PC-3 (cell line): ENCODE measurements around the gene VPS37D. TPM values are rescaled to one million over a fixed set of nuclear protein-coding genes. Genes with fewer than 3 reads are reported as not detected.
"Not testable (repeated sequence)": the region's sequence is repeated elsewhere in the genome, so short reads cannot be mapped to it uniquely, and the experiment has no call there.

Experiments
- ATAC-seq: fragments of 200-7000 bp; cut with Tn5 transposase; 2 replicates; pipeline ENCODE4 v1.9.1; 2020; ENCODE audit warnings: mild to moderate bottlenecking, moderate library complexity
- BruUV-seq: library from RNA; stranded (reverse); fragments of 400-500 nt; replicated peaks from 2 replicates; lab custom pipeline; 2021; lab: Mats Ljungman, UMichigan
- CTCF ChIA-PET: fragments of 300-600 bp; sonication (Branson Sonifier 250); formaldehyde crosslinking; loops from one replicate; lab custom pipeline; 2022; ENCODE audit warnings: antibody characterized with exemption; lab: Charles Lee
- POLR2A ChIA-PET: fragments of 300-600 bp; sonication (Branson Sonifier 250); formaldehyde crosslinking; loops from one replicate; lab custom pipeline; 2022; ENCODE audit warnings: antibody characterized with exemption; ENCODE audit not compliant: unreplicated experiment; lab: Charles Lee
- DNase-seq: peaks from one replicate; pipeline ENCODE4 v3.0.0-alpha.2; 2015
- H2AFZ ChIP-seq: fragments of 300-600 bp; sonication (generic); 2 replicates; pipeline ENCODE4 v1.6.0; 2016; ENCODE audit warnings: antibody characterized with exemption, low read length
- H3F3A ChIP-seq: fragments of 300-600 bp; sonication (generic); one replicate; pipeline ENCODE4 v1.6.0; 2017; ENCODE audit warnings: antibody characterized with exemption, low read length, control low read depth, mild to moderate bottlenecking; ENCODE audit not compliant: unreplicated experiment
- H3K27ac ChIP-seq: fragments of 300-600 bp; sonication (generic); 2 replicates; pipeline ENCODE4 v1.5.1; 2016; ENCODE audit warnings: mild to moderate bottlenecking, low read length
- H3K27me3 ChIP-seq: fragments of 300-600 bp; sonication (generic); 2 replicates; pipeline ENCODE4 v1.6.1; 2016; ENCODE audit warnings: low read length, mixed read lengths
- H3K36me3 ChIP-seq: fragments of 300-600 bp; sonication (generic); 2 replicates; pipeline ENCODE4 v1.6.1; 2016; ENCODE audit warnings: low read depth, mixed run types, low read length, mixed read lengths
- H3K4me1 ChIP-seq: fragments of 300-600 bp; sonication (generic); 2 replicates; pipeline ENCODE4 v1.5.1; 2016; ENCODE audit warnings: low read length; ENCODE audit not compliant: insufficient read depth
- H3K4me2 ChIP-seq: fragments of 300-600 bp; sonication (generic); 2 replicates; pipeline ENCODE4 v1.6.0; 2016; ENCODE audit warnings: low read length
- H3K4me3 ChIP-seq: fragments of 300-600 bp; sonication (generic); 2 replicates; pipeline ENCODE4 v1.5.1; 2016; ENCODE audit warnings: mild to moderate bottlenecking, low read length, mixed read lengths
- H3K79me2 ChIP-seq: fragments of 300-600 bp; sonication (generic); 2 replicates; pipeline ENCODE4 v1.6.1; 2017; ENCODE audit warnings: low read length, mixed read lengths
- H3K9ac ChIP-seq: fragments of 300-600 bp; sonication (generic); 2 replicates; pipeline ENCODE4 v1.6.0; 2016; ENCODE audit warnings: mild to moderate bottlenecking, low read length
- H3K9me2 ChIP-seq: fragments of 300-600 bp; sonication (generic); replicated peaks from 2 replicates; pipeline ENCODE4 v1.6.1; 2016; ENCODE audit warnings: mixed run types, low read length, mixed read lengths
- H3K9me3 ChIP-seq: fragments of 300-600 bp; sonication (generic); 2 replicates; pipeline ENCODE4 v1.6.1; 2016; ENCODE audit warnings: low read length, mixed read lengths
- H4K20me1 ChIP-seq: fragments of 300-600 bp; sonication (generic); 2 replicates; pipeline ENCODE4 v1.6.1; 2016; ENCODE audit warnings: low read length, mixed read lengths
- EZH2 ChIP-seq: fragments of 300-600 bp; sonication (generic); IDR thresholded peaks from one replicate; pipeline ENCODE4 v1.6.1; 2017; ENCODE audit warnings: antibody characterized with exemption, mild to moderate bottlenecking, low read length; ENCODE audit not compliant: unreplicated experiment
- EZH2phosphoT487 ChIP-seq: fragments of 300-600 bp; sonication (generic); IDR thresholded peaks from 2 replicates; pipeline ENCODE4 v1.6.1; 2018; ENCODE audit warnings: mild to moderate bottlenecking, antibody characterized with exemption, low read length, borderline replicate concordance
- intact Hi-C: fragments of 100-400 bp; cut with micrococcal nuclease; formaldehyde crosslinking; loops from 2 replicates; pipeline ENCODE4 v1.9.0; 2023
- total RNA-seq: library from RNA; depleted of rRNA; stranded (reverse); fragments of >200 nt; gene quantifications from 2 replicates; pipeline ENCODE4 v1.2.3, GENCODE V29; 2014
- TF ChIP-seq, protein P1 (sequence below): fragments of 300-600 bp; sonication (generic); conservative IDR thresholded peaks from 2 replicates; pipeline ENCODE4 v1.5.1; 2017; ENCODE audit warnings: antibody characterized with exemption, low read depth, mild to moderate bottlenecking, low read length

The VPS37D gene
- total RNA-seq, 1 experiment from 2014 or later = 6.3 TPM

DNA sequence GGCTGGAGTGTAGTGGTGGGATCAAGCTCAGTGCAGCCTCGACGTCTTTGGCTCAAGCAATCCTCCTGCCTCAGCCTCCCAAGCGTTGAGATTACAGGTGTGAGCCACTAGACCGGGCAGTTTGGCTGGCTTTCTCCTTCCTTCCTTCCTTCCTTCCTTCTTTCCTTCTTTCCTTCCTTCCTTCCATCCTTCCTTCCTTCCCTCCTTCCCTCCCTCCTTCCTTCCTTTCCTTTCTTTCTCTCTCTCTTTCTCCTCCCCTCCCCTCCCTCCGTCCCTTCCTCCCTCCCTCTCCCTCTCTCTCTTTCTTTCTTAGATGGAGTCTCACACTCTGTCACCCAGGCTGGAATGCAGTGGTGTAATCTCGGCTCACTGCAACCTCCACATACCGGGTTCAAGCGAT lies 7.6 kb upstream of the VPS37D start:
- H3F3A ChIP-seq = no peaks in the 10 kb centered on the region
- no peaks in the 10 kb centered on the region for H3K9me2 ChIP-seq
- POLR2A ChIA-PET = no interaction called here
- ATAC-seq (no peak), DNase-seq (no peak)
- BruUV-seq = no TSS peak
- CTCF ChIA-PET = no interaction called here
- H3K4me3 ChIP-seq = no peak overlapping the region
- no peak overlapping the region for H2AFZ ChIP-seq
- H3K36me3 ChIP-seq = no peaks in the 10 kb centered on the region
- no peak overlapping the region for H3K27ac ChIP-seq
- no peaks in the 10 kb centered on the region for H4K20me1 ChIP-seq
- no peak overlapping the region for H3K4me2 ChIP-seq
- no peaks in the 10 kb centered on the region for H3K27me3 ChIP-seq
- H3K4me1 ChIP-seq = no peaks in the 10 kb centered on the region
- H3K9me3 ChIP-seq = no peaks in the 10 kb centered on the region
- H3K79me2 ChIP-seq = no peaks in the 10 kb centered on the region
- intact Hi-C loops = no loop called here
- H3K9ac ChIP-seq = no peak overlapping the region
- TF ChIP-seq EZH2phosphoT487 = no peak
- no peak for TF ChIP-seq EZH2
- TF ChIP-seq, protein P1, sequence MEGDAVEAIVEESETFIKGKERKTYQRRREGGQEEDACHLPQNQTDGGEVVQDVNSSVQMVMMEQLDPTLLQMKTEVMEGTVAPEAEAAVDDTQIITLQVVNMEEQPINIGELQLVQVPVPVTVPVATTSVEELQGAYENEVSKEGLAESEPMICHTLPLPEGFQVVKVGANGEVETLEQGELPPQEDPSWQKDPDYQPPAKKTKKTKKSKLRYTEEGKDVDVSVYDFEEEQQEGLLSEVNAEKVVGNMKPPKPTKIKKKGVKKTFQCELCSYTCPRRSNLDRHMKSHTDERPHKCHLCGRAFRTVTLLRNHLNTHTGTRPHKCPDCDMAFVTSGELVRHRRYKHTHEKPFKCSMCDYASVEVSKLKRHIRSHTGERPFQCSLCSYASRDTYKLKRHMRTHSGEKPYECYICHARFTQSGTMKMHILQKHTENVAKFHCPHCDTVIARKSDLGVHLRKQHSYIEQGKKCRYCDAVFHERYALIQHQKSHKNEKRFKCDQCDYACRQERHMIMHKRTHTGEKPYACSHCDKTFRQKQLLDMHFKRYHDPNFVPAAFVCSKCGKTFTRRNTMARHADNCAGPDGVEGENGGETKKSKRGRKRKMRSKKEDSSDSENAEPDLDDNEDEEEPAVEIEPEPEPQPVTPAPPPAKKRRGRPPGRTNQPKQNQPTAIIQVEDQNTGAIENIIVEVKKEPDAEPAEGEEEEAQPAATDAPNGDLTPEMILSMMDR = no peak

DNA sequence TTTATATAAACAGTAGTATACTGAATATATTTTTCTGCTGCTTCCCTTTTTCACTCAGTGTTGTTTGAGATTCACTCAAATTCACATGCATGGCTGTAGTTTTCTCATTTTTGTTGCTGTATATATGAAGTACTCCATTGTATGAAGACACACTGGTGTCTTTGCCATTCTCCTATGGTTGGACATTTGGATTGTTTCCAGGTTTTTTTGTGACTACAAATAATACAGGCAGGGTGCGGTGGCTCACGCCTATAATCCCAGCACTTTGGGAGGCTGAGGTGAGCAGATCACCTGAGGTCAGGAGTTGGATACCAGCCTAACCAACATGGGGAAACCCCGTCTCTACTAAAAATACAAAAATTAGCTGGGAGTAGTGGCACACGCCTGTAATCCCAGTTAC lies 7.0 kb upstream of the VPS37D start:
- H3K4me2 ChIP-seq, H3K27me3 ChIP-seq, H3K9me3 ChIP-seq, POLR2A ChIA-PET, H3K4me1 ChIP-seq, H3K9ac ChIP-seq, H3K79me2 ChIP-seq, H3K36me3 ChIP-seq, H2AFZ ChIP-seq, CTCF ChIA-PET, H3F3A ChIP-seq, H3K9me2 ChIP-seq, H3K27ac ChIP-seq, ATAC-seq, BruUV-seq, H4K20me1 ChIP-seq, H3K4me3 ChIP-seq, intact Hi-C loops: not testable (repeated sequence)
- DNase-seq = peak; percentile 26

GRCh38 chr7:73663033-73663432 lies 4.6 kb upstream of the VPS37D start:
- no peaks in the 10 kb centered on the region for H3F3A ChIP-seq
- H3K27ac ChIP-seq = no peak overlapping the region
- intact Hi-C loops = no loop called here
- no peak overlapping the region for H3K4me2 ChIP-seq
- H3K4me1 ChIP-seq = peaks cover 4% of the 10 kb centered on the region; the same call in 1 of the 2 replicates
- no peak overlapping the region for H3K9ac ChIP-seq
- no peaks in the 10 kb centered on the region for H3K27me3 ChIP-seq
- no peaks in the 10 kb centered on the region for H4K20me1 ChIP-seq
- no peaks in the 10 kb centered on the region for H3K9me2 ChIP-seq
- no peaks in the 10 kb centered on the region for H3K36me3 ChIP-seq
- no peak overlapping the region for H3K4me3 ChIP-seq
- TF ChIP-seq EZH2 = no peak
- TF ChIP-seq, protein P1 = no peak
- TF ChIP-seq EZH2phosphoT487 = no peak
- H3K9me3 ChIP-seq = no peaks in the 10 kb centered on the region
- ATAC-seq (no peak), DNase-seq (no peak)
- H2AFZ ChIP-seq = no peak overlapping the region
- ChIA-PET CTCF (no interaction called here), POLR2A (no interaction called here)
- H3K79me2 ChIP-seq = no peaks in the 10 kb centered on the region
- BruUV-seq = no TSS peak
